IPS-NIHi11 (cell line): Measurements from ENCODE around the gene MIEF2.
A peak's percentile ranks its signal among the peaks of the same experiment; 100 is the strongest.
"Not testable (repeated sequence)": the region's sequence is repeated elsewhere in the genome, so short reads cannot be mapped to it uniquely, and the experiment has no call there.

Source experiments
- DNase-seq: peaks from one replicate; pipeline ENCODE4 v3.0.0; 2012; ENCODE audit warnings: mixed read lengths, low spot score

MIEF2 gene

GRCh38 chr17:18291718-18292540, 31.5 kb downstream of the MIEF2 start:
- no peak for DNase-seq

DNA sequence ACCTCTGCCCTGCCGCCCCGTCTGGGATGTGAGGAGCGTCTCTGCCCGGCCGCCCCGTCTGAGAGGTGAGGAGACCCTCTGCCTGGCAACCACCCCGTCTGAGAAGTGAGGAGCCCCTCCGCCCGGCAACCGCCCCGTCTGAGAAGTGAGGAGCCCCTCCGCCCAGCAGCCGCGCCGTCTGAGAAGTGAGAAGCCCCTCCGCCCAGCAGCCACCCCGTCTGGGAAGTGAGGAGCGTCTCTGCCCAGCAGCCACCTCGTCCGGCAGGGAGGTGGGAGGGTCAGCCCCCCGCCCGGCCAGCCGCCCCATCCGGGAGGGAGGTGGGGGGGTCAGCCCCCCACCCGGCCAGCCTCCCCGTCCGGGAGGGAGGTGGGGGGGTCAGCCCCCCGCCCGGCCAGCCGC, 37.6 kb downstream of the MIEF2 start:
- not testable (repeated sequence) for DNase-seq

- no peak for DNase-seq
Measured at GRCh38 chr17:18300725-18301480, 40.4 kb downstream of the MIEF2 start.

DNA sequence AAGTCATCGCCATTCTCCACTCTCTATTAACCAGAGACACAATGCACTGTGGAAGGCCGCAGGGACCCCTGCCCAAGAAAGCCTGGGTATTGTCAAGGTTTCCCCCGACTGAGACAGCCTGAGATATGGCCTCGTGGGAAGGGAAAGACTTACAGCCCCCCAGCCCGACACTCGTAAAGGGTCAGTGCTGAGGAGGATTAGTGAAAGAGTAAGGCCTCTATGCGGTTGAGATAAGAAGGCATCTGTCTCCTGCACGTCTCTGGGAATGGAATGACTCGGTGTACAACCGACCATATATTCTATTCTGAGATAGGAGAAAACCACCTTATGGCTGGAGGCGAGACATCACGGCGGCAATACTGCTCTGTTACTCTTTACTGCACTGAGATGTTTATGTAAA, 42.7 kb downstream of the MIEF2 start:
- not testable (repeated sequence) for DNase-seq

DNA sequence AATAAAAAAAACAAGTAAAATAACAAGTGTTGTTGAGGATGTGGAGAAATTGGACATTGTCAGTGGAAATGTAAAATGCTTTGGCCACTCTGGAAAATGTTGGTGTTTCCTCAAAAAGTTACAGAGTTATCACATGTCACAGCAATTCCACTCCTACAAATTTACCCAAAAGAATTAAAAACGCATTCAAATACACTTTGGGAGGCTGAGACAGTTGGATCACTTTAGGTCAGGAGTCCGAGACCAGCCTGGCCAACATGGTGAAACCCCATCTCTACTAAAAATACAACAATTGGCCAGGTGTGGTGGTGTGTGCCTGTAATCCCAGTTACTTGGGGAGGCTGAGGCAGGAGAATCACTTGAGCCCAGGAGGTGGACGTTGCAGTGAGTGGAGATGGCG, 48.7 kb downstream of the MIEF2 start:
- DNase-seq: no peak

GRCh38 chr17:18314059-18314730, 53.7 kb downstream of the MIEF2 start:
- no peak for DNase-seq

DNA sequence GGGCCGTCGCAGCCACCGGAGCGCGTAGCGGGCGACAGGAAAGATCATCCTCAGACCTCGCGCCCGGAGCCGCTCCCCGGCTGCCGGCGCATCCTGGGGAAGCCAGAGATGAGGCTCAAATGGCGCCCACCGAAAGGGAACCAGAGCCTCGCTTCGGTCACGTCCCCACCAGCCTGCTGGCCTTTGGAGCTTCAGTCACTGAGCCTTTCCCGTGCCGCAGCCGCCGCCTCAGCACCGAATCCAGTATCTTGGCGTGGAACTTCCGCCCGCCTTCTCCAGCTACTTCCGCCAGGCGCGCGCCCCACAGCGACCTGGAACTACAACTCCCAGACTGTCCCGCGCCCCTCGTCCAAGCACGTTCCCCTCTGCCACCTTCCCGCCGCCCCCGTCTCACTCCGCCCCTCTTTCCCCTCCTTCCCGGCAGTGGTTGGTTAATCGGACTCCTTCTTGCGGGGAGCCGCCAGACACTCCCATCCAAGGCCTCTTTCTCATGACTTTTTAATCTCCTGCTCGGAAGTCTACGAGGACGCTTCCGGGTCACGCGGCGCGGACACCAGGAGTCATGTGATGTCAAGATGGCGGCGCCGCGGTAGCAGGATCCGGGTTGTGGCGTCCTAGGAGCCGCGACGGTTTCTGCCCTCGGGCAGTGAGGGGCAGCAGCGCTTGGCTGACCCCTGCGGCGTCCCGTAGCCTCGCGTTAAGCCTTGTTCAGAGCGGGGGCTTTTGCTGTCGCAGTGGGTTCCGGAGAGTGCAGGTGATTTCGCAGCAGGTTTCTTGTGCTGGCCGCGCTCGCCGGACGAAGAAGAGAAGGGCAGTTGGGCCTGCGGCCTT, 54.5 kb downstream of the MIEF2 start, which contains the start of the genes SMCR8 and TOP3A:
Gene SMCR8, plus strand, starts transcription at position 563 of the 831 bp plus-strand sequence. CDS start 497 bp downstream, outside the sequence.
Gene TOP3A, minus strand, starts transcription at position 264 of the 831 bp plus-strand sequence. Its CDS starts 216 bp downstream, at position 48.
- DNase-seq: peak; percentile 89

GRCh38 chr17:18315562-18315922, 55.1 kb downstream of the MIEF2 start:
- no peak for DNase-seq

- no peak for DNase-seq
Measured at GRCh38 chr17:18315961-18316360, 55.5 kb downstream of the MIEF2 start.
